Uterus (tissue), 2 donors: Measurements from ENCODE around the gene IFNL4.

ENCODE experiments used
- POLR2A ChIP-seq, 2 donors: fragments of 450-650 bp; IDR thresholded peaks; one replicate each; pipeline ENCODE4 v1.6.1; 2016; ENCODE audit warnings: antibody characterized with exemption in 2 of 2, mild to moderate bottlenecking in 1 of 2, moderate library complexity in 1 of 2
- TF ChIP-seq, protein P1 (sequence below), 4 experiments: fragments of 200-600 bp in 2 of 4; fragments of 450-650 bp in 2 of 4; sonication (generic) in 2 of 4; IDR thresholded peaks; one replicate each; pipeline ENCODE4 v1.5.1; 2016 to 2019; ENCODE audit warnings: antibody characterized with exemption in 4 of 4, mild to moderate bottlenecking in 2 of 4, moderate library complexity in 1 of 4

DNA sequence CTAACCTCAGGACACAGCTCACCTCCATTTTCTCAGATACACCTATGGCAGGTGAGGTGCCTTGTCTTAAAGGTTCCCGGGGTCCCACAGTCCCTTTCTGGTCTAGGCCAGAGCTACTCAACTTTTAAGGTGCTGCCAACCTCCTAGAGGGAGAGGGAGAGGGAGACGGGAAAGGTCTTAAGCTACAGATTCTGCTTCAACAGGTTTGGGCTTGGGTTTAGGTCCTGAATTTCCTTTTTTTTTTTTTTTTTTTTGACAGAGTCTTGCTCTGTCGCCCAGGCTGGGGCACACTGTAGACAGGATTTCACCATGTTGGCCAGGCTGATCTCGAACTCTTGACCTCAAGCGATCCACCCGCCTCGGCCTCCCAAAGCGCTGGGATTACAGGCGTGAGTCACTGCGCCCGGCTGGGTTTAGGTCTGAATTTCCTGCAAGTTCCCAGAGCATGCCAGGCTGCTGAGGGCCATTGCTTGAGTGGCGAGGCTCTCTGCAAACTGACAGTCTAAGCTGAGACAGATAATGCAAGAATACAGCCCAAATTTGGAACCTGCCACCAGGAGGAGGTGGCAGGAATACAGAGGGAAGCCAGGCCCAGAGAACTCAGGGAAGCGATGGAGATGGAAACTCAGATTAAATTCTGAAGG is 36.8 kb downstream of the IFNL4 start:
- TF ChIP-seq, protein P1, sequence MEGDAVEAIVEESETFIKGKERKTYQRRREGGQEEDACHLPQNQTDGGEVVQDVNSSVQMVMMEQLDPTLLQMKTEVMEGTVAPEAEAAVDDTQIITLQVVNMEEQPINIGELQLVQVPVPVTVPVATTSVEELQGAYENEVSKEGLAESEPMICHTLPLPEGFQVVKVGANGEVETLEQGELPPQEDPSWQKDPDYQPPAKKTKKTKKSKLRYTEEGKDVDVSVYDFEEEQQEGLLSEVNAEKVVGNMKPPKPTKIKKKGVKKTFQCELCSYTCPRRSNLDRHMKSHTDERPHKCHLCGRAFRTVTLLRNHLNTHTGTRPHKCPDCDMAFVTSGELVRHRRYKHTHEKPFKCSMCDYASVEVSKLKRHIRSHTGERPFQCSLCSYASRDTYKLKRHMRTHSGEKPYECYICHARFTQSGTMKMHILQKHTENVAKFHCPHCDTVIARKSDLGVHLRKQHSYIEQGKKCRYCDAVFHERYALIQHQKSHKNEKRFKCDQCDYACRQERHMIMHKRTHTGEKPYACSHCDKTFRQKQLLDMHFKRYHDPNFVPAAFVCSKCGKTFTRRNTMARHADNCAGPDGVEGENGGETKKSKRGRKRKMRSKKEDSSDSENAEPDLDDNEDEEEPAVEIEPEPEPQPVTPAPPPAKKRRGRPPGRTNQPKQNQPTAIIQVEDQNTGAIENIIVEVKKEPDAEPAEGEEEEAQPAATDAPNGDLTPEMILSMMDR (IDR thresholded peaks at IDR 0.05): no peak
- no peak for TF ChIP-seq POLR2A (IDR thresholded peaks at IDR 0.05)
